Naive thymus-derived CD8-positive, alpha-beta T cell (primary cell): Measurements from ENCODE around the gene PEDS1. TPM values are rescaled to one million over a fixed set of nuclear protein-coding genes. Genes with fewer than 3 reads are reported as not detected.
"Not testable (repeated sequence)": the region's sequence is repeated elsewhere in the genome, so short reads cannot be mapped to it uniquely, and the experiment has no call there.

Experiments used
- ATAC-seq, 2 donors: fragments of 150-1000 bp; cut with Tn5 transposase in 1 of 2; sonication (Bioruptor Pico), chemical (Tn5 transposase) in 1 of 2; 1 replicate in 1 of 2; 2 replicates in 1 of 2; pipeline ENCODE4 v1.10.0; 2021; ENCODE audit warnings: mild to moderate bottlenecking in 2 of 2, moderate library complexity in 2 of 2
- POLR2A ChIA-PET: fragments of 350-600 bp; sonication (Branson Sonifier 250); formaldehyde crosslinking; loops from one replicate; lab custom pipeline; 2021; ENCODE audit warnings: antibody characterized with exemption; lab: Charles Lee
- DNase-seq, 10 donors: peaks; one replicate each; pipeline versions ENCODE4 v3.0.0 to v3.0.0-alpha.2; 2020 to 2022
- H3K27ac Mint-ChIP-seq, 10 donors: one replicate each; pipeline ENCODE4 v1.8.0; 2020 to 2022; ENCODE audit warnings: mild to moderate bottlenecking in 10 of 10, mixed read lengths in 10 of 10, moderate library complexity in 4 of 10, inconsistent platforms in 1 of 10
- H3K27me3 Mint-ChIP-seq, 5 donors: one replicate each; pipeline ENCODE4 v1.8.0; 2021 to 2022; ENCODE audit warnings: mixed read lengths in 5 of 5
- H3K36me3 Mint-ChIP-seq, 3 donors: one replicate each; pipeline ENCODE4 v1.8.0; 2020 to 2022; ENCODE audit warnings: mixed read lengths in 3 of 3, mild to moderate bottlenecking in 2 of 3, inconsistent platforms in 1 of 3
- H3K4me1 Mint-ChIP-seq, 4 donors: one replicate each; pipeline ENCODE4 v1.8.0; 2021 to 2022; ENCODE audit warnings: mixed read lengths in 4 of 4
- H3K4me3 Mint-ChIP-seq, 10 donors: one replicate each; pipeline ENCODE4 v1.8.0; 2020 to 2022; ENCODE audit warnings: mild to moderate bottlenecking in 10 of 10, mixed read lengths in 10 of 10, moderate library complexity in 6 of 10, inconsistent platforms in 1 of 10
- H3K9me3 Mint-ChIP-seq, 9 donors: one replicate each; pipeline ENCODE4 v1.8.0; 2020 to 2022; ENCODE audit warnings: mixed read lengths in 9 of 9, mild to moderate bottlenecking in 3 of 9, inconsistent platforms in 1 of 9, moderate library complexity in 1 of 9
- polyA plus RNA-seq, 3 donors: library from polyadenylated mRNA; unstranded; fragments of 300-500 nt; fragmentation: Illumina TruSeq; gene quantifications; one replicate each; pipeline ENCODE4 v1.2.3, GENCODE V29; 2021
- total RNA-seq, 8 experiments: library from RNA in 2 of 8; stranded (reverse) in 2 of 8; gene quantifications; one replicate each; pipeline ENCODE4 v1.2.3 and lab custom pipeline; 2021 to 2026

Gene PEDS1
- total RNA-seq: 10 to 100 TPM; 15.8 to 17.1 TPM
- 10 to 100 TPM; 13.0 to 30.2 (median 14.4) TPM for polyA plus RNA-seq
- 17.2 to 31.5 (median 23.8) reads per million in 6 experiments for total RNA-seq (lab: John Stamatoyannopoulos, UW)

- Mint-ChIP-seq H3K4me3 (peak within 1 kb of the TSS; percentile 80 to 94 (median 87)), H3K4me1 (peaks cover 31 to 52% (median 48%) of the 10 kb centered on the region in 4 donors), H3K27ac (peak within 1 kb of the TSS; percentile 89 to 97 (median 96)), H3K9me3 (no peaks in the 10 kb centered on the region), H3K27me3 (no peaks in the 10 kb centered on the region), H3K36me3 (peaks cover 0 to 11% (median 0%) of the 10 kb centered on the region in 3 donors)
- POLR2A ChIA-PET: interaction anchor here (0.5 to 4.0 kb wide), 18 partner anchors 7 to 344 kb away, joined by 3 to 35 read pairs (median 6); partner anchors contain the start of genes CEBPB, RNF114, SNAI1 and UBE2V1
- ATAC-seq (peak; percentile 96 to 97), DNase-seq (peak; percentile 68 to 87 (median 80))
These were observed at the start of gene PEDS1 for GRCh38 chr20:50153500-50154377. PEDS1 (minus strand) TSS chr20:50153723; CDS start chr20:50153637, 86 bp downstream.

DNA sequence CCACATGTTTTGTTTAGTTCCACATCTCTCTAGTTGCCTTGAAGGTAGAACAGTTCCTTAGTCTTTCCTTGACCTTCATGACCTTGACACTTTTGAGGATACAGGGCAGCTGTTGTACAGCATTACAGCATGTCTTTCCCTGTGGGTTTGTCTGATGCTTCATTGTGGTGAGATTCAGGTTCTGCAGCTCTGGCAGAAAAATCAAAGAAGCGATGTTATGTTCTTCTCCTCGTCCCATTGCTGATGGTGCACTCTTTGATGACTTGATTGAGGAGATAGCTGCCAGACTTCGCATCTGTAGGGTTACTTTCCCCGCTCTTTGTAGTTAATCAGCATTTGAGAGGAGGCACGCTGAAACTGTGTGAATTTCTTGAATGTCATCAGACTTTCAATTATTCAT is 49.2 kb upstream of the PEDS1 start:
- Mint-ChIP-seq H3K4me1 (peaks cover 0 to 4% (median 3%) of the 10 kb centered on the region in 4 donors), H3K4me3 (no peak overlapping the region), H3K27me3 (peaks cover 0 to 2% (median 0%) of the 10 kb centered on the region in 5 donors), H3K27ac (no peak overlapping the region), H3K36me3 (peaks cover 0 to 9% (median 7%) of the 10 kb centered on the region in 3 donors), H3K9me3 (peaks cover 0 to 19% (median 5%) of the 10 kb centered on the region in 9 donors)
- POLR2A ChIA-PET: interaction anchor here (0.8 kb wide), 1 partner anchor 11 kb away, joined by 3 read pairs; no protein-coding TSS in a partner anchor
- peak in 1 of 2 donors; percentile 22 for ATAC-seq
- DNase-seq: no peak

DNA sequence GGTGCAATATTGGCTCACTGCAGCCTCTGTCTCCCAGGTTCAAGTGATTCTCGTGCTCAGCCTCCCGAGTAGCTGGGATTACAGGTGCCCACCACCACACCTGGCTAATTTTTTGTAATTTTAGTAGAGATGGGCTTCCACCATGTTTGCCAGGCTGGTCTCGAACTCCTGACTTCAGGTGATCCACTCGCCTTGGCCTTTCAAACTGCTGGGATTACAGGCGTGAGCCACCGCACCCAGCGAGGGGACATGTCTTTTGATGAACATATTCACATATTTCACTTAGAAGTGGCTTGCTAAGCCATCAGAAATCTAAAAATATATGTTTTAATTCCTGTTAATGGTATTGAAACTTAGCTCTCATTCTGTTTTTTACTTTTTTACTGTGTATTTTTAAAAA is 48.2 kb upstream of the PEDS1 start:
- not testable (repeated sequence) for H3K27ac Mint-ChIP-seq, H3K27me3 Mint-ChIP-seq, H3K4me3 Mint-ChIP-seq, H3K36me3 Mint-ChIP-seq, ATAC-seq, H3K4me1 Mint-ChIP-seq, DNase-seq
- H3K9me3 Mint-ChIP-seq: peaks cover 0 to 19% (median 5%) of the 10 kb centered on the region in 9 donors
- POLR2A ChIA-PET: interaction anchor here (0.8 kb wide), 1 partner anchor 10 kb away, joined by 3 read pairs; no protein-coding TSS in a partner anchor

- Mint-ChIP-seq H3K27me3 (no peaks in the 10 kb centered on the region), H3K9me3 (peaks cover 0 to 19% (median 5%) of the 10 kb centered on the region in 9 donors), H3K4me1 (peaks cover 0 to 11% (median 6%) of the 10 kb centered on the region in 4 donors), H3K4me3 (no peak overlapping the region), H3K27ac (peak overlapping the region in 1 of 10 donors; percentile 44), H3K36me3 (peaks cover 0 to 9% (median 5%) of the 10 kb centered on the region in 3 donors)
- POLR2A ChIA-PET: interaction anchor here (2.0 kb wide), 1 partner anchor 9 kb away, joined by 10 read pairs; the partner anchor contains the start of gene CEBPB
- peak in 1 of 10 donors; percentile 10 for DNase-seq
- ATAC-seq: no peak
These were observed 47.1 kb upstream of the PEDS1 start for GRCh38 chr20:50200482-50201104.

- Mint-ChIP-seq H3K9me3 (peaks cover 0 to 19% (median 5%) of the 10 kb centered on the region in 9 donors), H3K36me3 (peaks cover under 1 to 9% (median 5%) of the 10 kb centered on the region in 3 donors), H3K4me3 (no peak overlapping the region), H3K4me1 (peaks cover 4 to 19% (median 12%) of the 10 kb centered on the region in 4 donors), H3K27ac (no peak overlapping the region), H3K27me3 (no peaks in the 10 kb centered on the region)
- POLR2A ChIA-PET: interaction anchor here (2.0 kb wide), 1 partner anchor 8 kb away, joined by 10 read pairs; the partner anchor contains the start of gene CEBPB
- ATAC-seq: no peak
- DNase-seq: no peak
These were observed 46.2 kb upstream of the PEDS1 start for GRCh38 chr20:50199703-50200102.

GRCh38 chr20:50198716-50199115 is 45.2 kb upstream of the PEDS1 start:
- Mint-ChIP-seq H3K4me3 (no peak overlapping the region), H3K27ac (peak overlapping the region in 1 of 10 donors; percentile 11), H3K9me3 (peaks cover 0 to 9% (median 2%) of the 10 kb centered on the region in 9 donors), H3K27me3 (no peaks in the 10 kb centered on the region), H3K4me1 (peaks cover 10 to 26% (median 18%) of the 10 kb centered on the region in 4 donors), H3K36me3 (peaks cover under 1 to 3% (median 2%) of the 10 kb centered on the region in 3 donors)
- no peak for ATAC-seq
- POLR2A ChIA-PET: no interaction called here
- DNase-seq: no peak

DNA sequence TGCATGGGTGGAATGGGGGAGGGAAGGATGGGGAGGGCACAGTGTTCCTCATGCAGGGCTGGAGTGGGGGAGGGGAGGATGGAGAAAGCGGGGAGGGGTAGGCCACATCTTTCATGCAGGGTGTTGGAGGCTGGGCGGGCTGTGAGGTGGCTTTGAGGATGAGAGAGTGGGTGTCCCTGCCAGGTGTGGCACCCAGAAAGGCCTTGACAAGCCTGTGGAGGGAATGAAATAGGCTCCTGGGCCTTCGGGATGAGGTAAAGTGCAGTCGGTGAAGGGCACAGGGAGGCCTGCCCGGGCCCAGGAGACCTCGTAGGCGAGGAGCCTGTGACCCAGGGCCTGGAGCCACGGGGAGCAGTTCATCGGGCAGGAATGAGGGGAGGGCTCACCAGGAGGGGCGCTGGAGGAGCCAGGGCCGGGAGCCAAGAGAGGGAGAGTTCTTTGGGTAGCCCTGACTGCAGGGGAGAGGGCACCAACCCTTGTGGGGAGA is 44.7 kb upstream of the PEDS1 start:
- H3K4me3 Mint-ChIP-seq: no peak overlapping the region
- peaks cover 0 to 5% (median 0%) of the 10 kb centered on the region in 9 donors for H3K9me3 Mint-ChIP-seq
- POLR2A ChIA-PET: no interaction called here
- H3K4me1 Mint-ChIP-seq: peaks cover 14 to 31% (median 23%) of the 10 kb centered on the region in 4 donors
- no peaks in the 10 kb centered on the region for H3K27me3 Mint-ChIP-seq
- H3K36me3 Mint-ChIP-seq: peaks cover 0 to 3% (median 2%) of the 10 kb centered on the region in 3 donors
- DNase-seq (no peak), ATAC-seq (no peak)
- peak overlapping the region in 1 of 10 donors; percentile 73 for H3K27ac Mint-ChIP-seq

DNA sequence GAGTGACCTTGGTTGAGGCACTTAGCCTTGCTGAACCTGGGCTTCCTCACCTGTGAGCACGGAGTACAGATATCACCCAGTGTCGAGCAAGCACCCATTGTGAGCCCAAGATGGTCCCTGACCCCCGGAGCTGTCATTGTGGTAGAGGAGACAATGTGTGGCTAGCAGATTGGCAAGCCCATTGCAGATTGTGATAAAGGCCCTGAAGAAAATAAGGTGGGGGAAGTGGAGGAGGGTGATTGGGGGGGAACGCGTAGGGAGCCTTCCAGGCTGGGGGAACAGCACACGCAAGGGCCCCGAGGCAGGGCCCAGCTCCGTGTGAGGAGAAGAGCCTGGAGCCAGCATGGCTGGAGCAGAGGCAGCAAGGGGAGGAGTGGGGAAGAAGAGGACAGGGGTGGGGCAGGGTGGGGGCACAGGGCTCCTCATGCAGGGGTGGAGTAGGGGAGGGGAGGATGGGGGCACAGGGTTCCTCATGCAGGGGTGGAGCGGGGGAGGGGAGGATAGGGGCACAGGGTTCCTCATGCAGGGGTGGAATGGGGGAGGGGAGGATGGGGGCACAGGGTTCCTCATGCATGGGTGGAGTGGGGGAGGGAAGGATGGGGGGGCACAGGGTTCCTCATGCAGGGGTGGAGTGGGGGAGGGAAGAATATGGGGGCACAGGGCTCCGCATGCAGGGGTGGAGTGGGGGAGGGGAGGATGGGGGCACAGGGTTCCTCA is 44.1 kb upstream of the PEDS1 start:
- no peak for DNase-seq
- peaks cover 0 to 3% (median 2%) of the 10 kb centered on the region in 3 donors for H3K36me3 Mint-ChIP-seq
- no peak overlapping the region for H3K4me3 Mint-ChIP-seq
- ATAC-seq: no peak
- POLR2A ChIA-PET: no interaction called here
- H3K27ac Mint-ChIP-seq: peak overlapping the region in 1 of 10 donors; percentile 48
- peaks cover 0 to 5% (median 0%) of the 10 kb centered on the region in 9 donors for H3K9me3 Mint-ChIP-seq
- H3K4me1 Mint-ChIP-seq: peaks cover 19 to 35% (median 28%) of the 10 kb centered on the region in 4 donors
- H3K27me3 Mint-ChIP-seq: no peaks in the 10 kb centered on the region

DNA sequence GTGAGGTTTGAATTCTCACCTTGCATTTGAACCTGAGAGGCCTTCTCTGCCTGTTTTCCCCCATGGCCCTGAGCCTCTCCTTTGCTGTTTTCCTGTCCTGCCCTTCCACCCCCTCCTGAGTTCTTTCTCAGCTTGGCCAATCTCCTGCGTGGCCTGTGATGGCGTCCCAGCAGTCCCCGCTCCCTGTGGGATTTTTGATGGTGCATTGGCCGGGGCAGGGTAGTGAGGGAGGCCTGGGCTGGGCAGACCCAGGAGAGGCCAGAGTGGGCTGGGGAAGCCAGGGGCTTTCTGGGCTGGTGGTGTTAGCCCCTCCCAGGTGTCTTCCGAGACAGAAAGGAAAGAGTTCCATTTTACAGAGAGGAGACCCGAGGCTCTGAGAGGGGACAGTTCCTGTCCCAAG is 43.4 kb upstream of the PEDS1 start:
- Mint-ChIP-seq H3K9me3 (peaks cover 0 to 5% (median 0%) of the 10 kb centered on the region in 9 donors), H3K4me3 (no peak overlapping the region), H3K4me1 (peaks cover 20 to 38% (median 29%) of the 10 kb centered on the region in 4 donors), H3K36me3 (peaks cover 0 to 3% (median 2%) of the 10 kb centered on the region in 3 donors), H3K27me3 (no peaks in the 10 kb centered on the region), H3K27ac (peak overlapping the region in 3 of 10 donors; percentile 9 to 48 (median 29))
- POLR2A ChIA-PET: no interaction called here
- ATAC-seq (no peak), DNase-seq (no peak)

GRCh38 chr20:50196248-50196647 is 42.7 kb upstream of the PEDS1 start:
- Mint-ChIP-seq H3K36me3 (peaks cover 0 to 3% (median 2%) of the 10 kb centered on the region in 3 donors), H3K27ac (peak overlapping the region in 1 of 10 donors; percentile 38), H3K4me1 (peaks cover 20 to 38% (median 29%) of the 10 kb centered on the region in 4 donors), H3K4me3 (no peak overlapping the region), H3K27me3 (no peaks in the 10 kb centered on the region), H3K9me3 (peaks cover 0 to 5% (median 0%) of the 10 kb centered on the region in 9 donors)
- no peak for DNase-seq
- ATAC-seq: no peak
- POLR2A ChIA-PET: no interaction called here

- POLR2A ChIA-PET: no interaction called here
- Mint-ChIP-seq H3K27me3 (no peaks in the 10 kb centered on the region), H3K9me3 (peaks cover 0 to 5% (median 0%) of the 10 kb centered on the region in 9 donors), H3K36me3 (peaks cover 0 to 3% (median 2%) of the 10 kb centered on the region in 3 donors), H3K4me1 (peaks cover 18 to 38% (median 29%) of the 10 kb centered on the region in 4 donors), H3K4me3 (no peak overlapping the region), H3K27ac (peak overlapping the region in 5 of 10 donors; percentile 2 to 77 (median 31))
- no peak for DNase-seq
- ATAC-seq: no peak
These were observed 42.1 kb upstream of the PEDS1 start for GRCh38 chr20:50195524-50196120.
